Measurements from ENCODE around the gene PCA3.

DNA sequence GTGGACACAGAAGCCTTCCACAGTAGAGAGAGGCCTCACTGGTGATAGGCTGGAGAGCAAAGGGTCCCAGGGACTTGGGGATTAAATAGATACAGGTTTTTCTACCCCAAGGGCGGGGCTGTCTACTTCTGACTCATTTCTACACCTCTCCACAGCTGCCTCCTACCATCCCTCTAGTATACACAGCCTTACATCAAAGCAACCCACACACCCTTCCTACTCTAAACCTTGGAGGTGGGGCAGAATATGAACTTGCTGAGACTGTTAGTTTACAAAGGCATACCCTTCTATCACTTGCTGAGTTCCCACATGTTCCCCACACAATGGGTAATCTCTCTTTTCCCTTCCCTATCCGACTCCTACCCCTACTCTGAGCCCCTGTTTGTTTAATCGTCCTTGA, 19.9 kb upstream of the PCA3 start:
- TF ChIP-seq, protein P1, sequence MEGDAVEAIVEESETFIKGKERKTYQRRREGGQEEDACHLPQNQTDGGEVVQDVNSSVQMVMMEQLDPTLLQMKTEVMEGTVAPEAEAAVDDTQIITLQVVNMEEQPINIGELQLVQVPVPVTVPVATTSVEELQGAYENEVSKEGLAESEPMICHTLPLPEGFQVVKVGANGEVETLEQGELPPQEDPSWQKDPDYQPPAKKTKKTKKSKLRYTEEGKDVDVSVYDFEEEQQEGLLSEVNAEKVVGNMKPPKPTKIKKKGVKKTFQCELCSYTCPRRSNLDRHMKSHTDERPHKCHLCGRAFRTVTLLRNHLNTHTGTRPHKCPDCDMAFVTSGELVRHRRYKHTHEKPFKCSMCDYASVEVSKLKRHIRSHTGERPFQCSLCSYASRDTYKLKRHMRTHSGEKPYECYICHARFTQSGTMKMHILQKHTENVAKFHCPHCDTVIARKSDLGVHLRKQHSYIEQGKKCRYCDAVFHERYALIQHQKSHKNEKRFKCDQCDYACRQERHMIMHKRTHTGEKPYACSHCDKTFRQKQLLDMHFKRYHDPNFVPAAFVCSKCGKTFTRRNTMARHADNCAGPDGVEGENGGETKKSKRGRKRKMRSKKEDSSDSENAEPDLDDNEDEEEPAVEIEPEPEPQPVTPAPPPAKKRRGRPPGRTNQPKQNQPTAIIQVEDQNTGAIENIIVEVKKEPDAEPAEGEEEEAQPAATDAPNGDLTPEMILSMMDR (IDR thresholded peaks at IDR 0.05) = no peak
- no peak for TF ChIP-seq POLR2A (IDR thresholded peaks at IDR 0.05)

Measured in heart left ventricle (tissue), 13 donors.